SK-N-SH (cell line): ENCODE results near the gene LAMC2. TPM values are rescaled to one million over a fixed set of nuclear protein-coding genes. Genes with fewer than 3 reads are reported as not detected.

ENCODE experiments used
- CTCF ChIA-PET: fragments of 300-600, 350-600 bp; formaldehyde crosslinking; extraction: SDS; loops from one replicate; lab custom pipeline; 2021; lab: Yijun Ruan, JAX
- POLR2A ChIA-PET: fragments of 350-600 bp; sonication (Branson Sonifier 250); formaldehyde crosslinking; extraction: SDS; loops from one replicate; lab custom pipeline; 2020; ENCODE audit warnings: antibody characterized with exemption, inconsistent platforms; lab: Yijun Ruan, JAX
- DNase-seq: peaks from one replicate; pipeline ENCODE4 v3.0.0; 2012
- H2AFZ ChIP-seq: fragments of 200-600 bp; sonication (generic); 2 replicates; pipeline ENCODE4 v1.8.1; 2016; ENCODE audit warnings: antibody characterized with exemption, mild to moderate bottlenecking, low read depth
- H3F3A ChIP-seq: fragments of 200-600 bp; sonication (generic); replicated peaks from 2 replicates; pipeline ENCODE3; 2016; ENCODE audit warnings: antibody characterized with exemption, mild to moderate bottlenecking; ENCODE audit not compliant: insufficient read depth
- H3K27ac ChIP-seq, 2 experiments: fragments of 200-500 bp in 1 of 2; fragments of 200-600 bp in 1 of 2; sonication (Bioruptor generic) in 1 of 2; sonication (generic), shearing (Covaris generic) in 1 of 2; 2 replicates each; pipeline versions ENCODE4 v1.5.1 to v1.6.1; 2014 to 2016; ENCODE audit warnings: low read depth in 2 of 2, inconsistent platforms in 1 of 2, low read length in 1 of 2, mild to moderate bottlenecking in 1 of 2, mixed read lengths in 1 of 2
- H3K27me3 ChIP-seq: fragments of 200-600 bp; sonication (generic), shearing (Covaris generic); 2 replicates; pipeline ENCODE4 v1.6.1; 2016; ENCODE audit warnings: mixed run types; ENCODE audit not compliant: insufficient read depth
- H3K36me3 ChIP-seq, 2 experiments: fragments of 200-500 bp in 1 of 2; fragments of 200-600 bp in 1 of 2; sonication (Bioruptor generic) in 1 of 2; sonication (generic) in 1 of 2; replicated peaks in 1 of 2; 2 replicates each; pipeline versions ENCODE3 to v1.5.1; 2014 to 2016; ENCODE audit warnings: low read length in 1 of 2, mild to moderate bottlenecking in 1 of 2; ENCODE audit not compliant: insufficient read depth in 2 of 2, control insufficient read depth in 1 of 2
- H3K4me1 ChIP-seq, 2 experiments: fragments of 200-500 bp in 1 of 2; fragments of 200-600 bp in 1 of 2; sonication (Bioruptor generic) in 1 of 2; sonication (generic), shearing (Covaris generic) in 1 of 2; 2 replicates each; pipeline versions ENCODE4 v1.5.1 to v1.6.1; 2014 to 2016; ENCODE audit warnings: low read depth in 1 of 2, low read length in 1 of 2, mixed run types in 1 of 2; ENCODE audit not compliant: insufficient read depth in 2 of 2, control insufficient read depth in 1 of 2
- H3K4me2 ChIP-seq: fragments of 200-600 bp; sonication (generic), shearing (Covaris generic); 2 replicates; pipeline ENCODE4 v1.6.1; 2017; ENCODE audit warnings: mixed run types
- H3K4me3 ChIP-seq, 2 experiments: fragments of 200-500 bp in 1 of 2; fragments of 200-600 bp in 1 of 2; sonication (Bioruptor generic) in 1 of 2; sonication (generic), shearing (Covaris generic) in 1 of 2; 2 replicates each; pipeline versions ENCODE4 v1.5.1 to v1.8.1; 2014 to 2016; ENCODE audit warnings: low read depth in 2 of 2, inconsistent platforms in 1 of 2, low read length in 1 of 2, mild to moderate bottlenecking in 1 of 2, mixed read lengths in 1 of 2, moderate library complexity in 1 of 2
- H3K79me2 ChIP-seq: fragments of 200-600 bp; sonication (generic); 2 replicates; pipeline ENCODE4 v1.8.1; 2017; ENCODE audit warnings: mild to moderate bottlenecking; ENCODE audit not compliant: insufficient read depth
- H3K9ac ChIP-seq: fragments of 200-600 bp; sonication (generic); 2 replicates; pipeline ENCODE4 v1.6.1; 2017; ENCODE audit warnings: mixed run types
- H3K9me2 ChIP-seq: fragments of 200-600 bp; sonication (generic); 2 replicates; pipeline ENCODE4 v1.6.1; 2017; ENCODE audit warnings: mixed run types
- H3K9me3 ChIP-seq: fragments of 200-600 bp; sonication (generic); 2 replicates; pipeline ENCODE4 v1.6.1; 2017; ENCODE audit warnings: mixed run types, mild to moderate bottlenecking, moderate library complexity
- H4K20me1 ChIP-seq: fragments of 200-600 bp; sonication (generic); 2 replicates; pipeline ENCODE4 v1.6.1; 2017; ENCODE audit warnings: mild to moderate bottlenecking, mixed run types; ENCODE audit not compliant: insufficient read depth
- ELF1 ChIP-seq: IDR thresholded peaks from 2 replicates; pipeline ENCODE4 v1.4.0; 2012
- EP300 ChIP-seq, 2 experiments: IDR thresholded peaks; 2 replicates each; pipeline versions ENCODE4 v1.4.0 to v1.6.1; 2012; ENCODE audit warnings: borderline replicate concordance in 1 of 2, low read depth in 1 of 2, low read length in 1 of 2
- EZH2phosphoT487 ChIP-seq: fragments of 200-600 bp; sonication (generic); IDR thresholded peaks from 2 replicates; pipeline ENCODE4 v1.6.1; 2017; ENCODE audit warnings: low read depth, mixed run types, mild to moderate bottlenecking, antibody characterized with exemption, moderate library complexity, borderline replicate concordance
- FOXJ3 ChIP-seq: sonication (generic); formaldehyde crosslinking; IDR thresholded peaks from 2 replicates; pipeline ENCODE4 v1.5.1; 2020; ENCODE audit warnings: mild to moderate bottlenecking, missing genetic modification reagents
- GATA2 ChIP-seq: sonication (generic); formaldehyde crosslinking; IDR thresholded peaks from 2 replicates; pipeline ENCODE4 v1.5.0; 2020; ENCODE audit warnings: mild to moderate bottlenecking, missing genetic modification reagents
- RAD21 ChIP-seq: IDR thresholded peaks from 2 replicates; pipeline ENCODE4 v1.6.1; 2012; ENCODE audit warnings: mild to moderate bottlenecking, low read length
- RFX5 ChIP-seq: IDR thresholded peaks from 2 replicates; pipeline ENCODE4 v1.6.1; 2012; ENCODE audit warnings: mild to moderate bottlenecking, improper control_type of control experiment, low read length
- RXRA ChIP-seq: IDR thresholded peaks from 2 replicates; pipeline ENCODE4 v1.4.0; 2012; ENCODE audit warnings: low read depth, mild to moderate bottlenecking, borderline replicate concordance
- SIN3A ChIP-seq: IDR thresholded peaks from 2 replicates; pipeline ENCODE4 v1.6.1; 2012; ENCODE audit warnings: low read depth, mild to moderate bottlenecking, low read length, moderate library complexity, borderline replicate concordance
- SMC3 ChIP-seq: IDR thresholded peaks from 2 replicates; pipeline ENCODE4 v1.6.1; 2012; ENCODE audit warnings: low read depth, low read length, improper control_type of control experiment
- TAF1 ChIP-seq: IDR thresholded peaks from 2 replicates; pipeline ENCODE4 v1.6.1; 2012; ENCODE audit warnings: low read depth, mild to moderate bottlenecking, low read length, moderate library complexity, borderline replicate concordance
- TCF12 ChIP-seq: IDR thresholded peaks from 2 replicates; pipeline ENCODE4 v1.4.0; 2012
- TEAD4 ChIP-seq: IDR thresholded peaks from 2 replicates; pipeline ENCODE4 v1.4.0; 2012; ENCODE audit warnings: mild to moderate bottlenecking, borderline replicate concordance; ENCODE audit not compliant: insufficient read depth
- YY1 ChIP-seq: IDR thresholded peaks from 2 replicates; pipeline ENCODE4 v1.4.0; 2012; ENCODE audit warnings: low read depth, mild to moderate bottlenecking
- WGBS: methylation state at CpG from one replicate; pipeline ENCODE4 v1.1.6; 2017; ENCODE audit warnings: low lambda C conversion rate; 5-methylcytosine and 5-hydroxymethylcytosine counted together
- polyA plus RNA-seq, 3 experiments: library from polyadenylated mRNA; depleted of rRNA; stranded (reverse); fragments of >200 nt; gene quantifications; 2 replicates each; pipeline ENCODE4 v1.2.3, GENCODE V29; 2012
- TF ChIP-seq, protein P1 (sequence below): IDR thresholded peaks from 2 replicates; pipeline ENCODE4 v1.4.0; 2012; ENCODE audit warnings: low read depth
- TF ChIP-seq, protein P2 (sequence below): fragments of 150-350 bp; IDR thresholded peaks from 2 replicates; pipeline ENCODE4 v1.6.1; 2016; ENCODE audit warnings: mild to moderate bottlenecking, low read depth, low read length
- TF ChIP-seq, protein P3 (sequence below): fragments of 150-350 bp; IDR thresholded peaks from 2 replicates; pipeline ENCODE4 v1.6.1; 2017; ENCODE audit warnings: antibody characterized with exemption, low read length, low read depth, borderline replicate concordance
- TF ChIP-seq, protein P4 (sequence below): IDR thresholded peaks from 2 replicates; pipeline ENCODE4; 2012

The LAMC2 gene
- polyA plus RNA-seq, 1 of the 3 experiments (the other 2 are of a cell fraction): 0.15 TPM

DNA sequence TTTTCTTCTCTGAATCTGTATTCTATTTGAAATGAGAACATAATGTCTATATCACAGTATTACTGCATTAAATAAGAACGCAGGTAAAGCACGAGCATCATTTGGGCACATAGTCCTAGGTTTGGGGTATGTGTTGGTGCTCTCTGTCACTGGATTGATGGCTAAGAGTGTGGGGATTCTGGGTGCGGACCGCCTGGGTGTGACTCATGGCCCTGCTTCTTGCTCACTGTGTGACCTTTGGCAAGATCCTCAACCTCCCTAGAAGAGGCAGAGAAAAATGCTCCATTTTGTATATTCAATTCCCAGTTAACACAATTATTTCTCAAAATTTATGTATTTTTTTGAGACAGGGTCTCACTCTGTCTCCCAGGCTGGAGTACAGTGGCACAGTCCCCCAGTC is 99.7 kb downstream of the LAMC2 start:
- ChIA-PET CTCF (interaction anchor here (0.7 kb wide), 1 partner anchor 133 kb away, joined by 3 read pairs; no protein-coding TSS in a partner anchor), POLR2A (interaction anchor here (0.7 kb wide), 2 partner anchors 189 to 196 kb away, joined by 3 read pairs; no protein-coding TSS in a partner anchor)
- Histone ChIP-seq H2AFZ (no peak overlapping the region), H3K9me3 (no peaks in the 10 kb centered on the region), H3K79me2 (no peaks in the 10 kb centered on the region), H3K9me2 (no peaks in the 10 kb centered on the region), H3K36me3 (no peaks in the 10 kb centered on the region), H4K20me1 (no peaks in the 10 kb centered on the region), H3K4me1 (peaks cover 0 to 19% of the 10 kb centered on the region in 2 experiments; a peak in 1 of 4 replicates), H3K9ac (no peak overlapping the region), H3K27me3 (no peaks in the 10 kb centered on the region), H3K4me2 (no peak overlapping the region), H3F3A (no peaks in the 10 kb centered on the region), H3K27ac (no peak overlapping the region), H3K4me3 (no peak overlapping the region)
- TF ChIP-seq, protein P1, sequence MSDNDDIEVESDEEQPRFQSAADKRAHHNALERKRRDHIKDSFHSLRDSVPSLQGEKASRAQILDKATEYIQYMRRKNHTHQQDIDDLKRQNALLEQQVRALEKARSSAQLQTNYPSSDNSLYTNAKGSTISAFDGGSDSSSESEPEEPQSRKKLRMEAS: no peak
- TF ChIP-seq ELF1 (no peak), FOXJ3 (CRISPR knock-in tag) (no peak), YY1 (no peak), RFX5 (no peak), EP300 (IDR thresholded peaks at IDR 0.05; ENCODE audit: borderline replicate concordance in 1 of 2, low read depth in 1 of 2, low read length in 1 of 2) (no peak), RAD21 (no peak), TCF12 (no peak), RXRA (no peak), SMC3 (no peak), TAF1 (no peak), SIN3A (no peak), TEAD4 (no peak), EZH2phosphoT487 (no peak), GATA2 (no peak)
- TF ChIP-seq, protein P2, sequence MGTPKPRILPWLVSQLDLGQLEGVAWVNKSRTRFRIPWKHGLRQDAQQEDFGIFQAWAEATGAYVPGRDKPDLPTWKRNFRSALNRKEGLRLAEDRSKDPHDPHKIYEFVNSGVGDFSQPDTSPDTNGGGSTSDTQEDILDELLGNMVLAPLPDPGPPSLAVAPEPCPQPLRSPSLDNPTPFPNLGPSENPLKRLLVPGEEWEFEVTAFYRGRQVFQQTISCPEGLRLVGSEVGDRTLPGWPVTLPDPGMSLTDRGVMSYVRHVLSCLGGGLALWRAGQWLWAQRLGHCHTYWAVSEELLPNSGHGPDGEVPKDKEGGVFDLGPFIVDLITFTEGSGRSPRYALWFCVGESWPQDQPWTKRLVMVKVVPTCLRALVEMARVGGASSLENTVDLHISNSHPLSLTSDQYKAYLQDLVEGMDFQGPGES: no peak
- TF ChIP-seq, protein P3, sequence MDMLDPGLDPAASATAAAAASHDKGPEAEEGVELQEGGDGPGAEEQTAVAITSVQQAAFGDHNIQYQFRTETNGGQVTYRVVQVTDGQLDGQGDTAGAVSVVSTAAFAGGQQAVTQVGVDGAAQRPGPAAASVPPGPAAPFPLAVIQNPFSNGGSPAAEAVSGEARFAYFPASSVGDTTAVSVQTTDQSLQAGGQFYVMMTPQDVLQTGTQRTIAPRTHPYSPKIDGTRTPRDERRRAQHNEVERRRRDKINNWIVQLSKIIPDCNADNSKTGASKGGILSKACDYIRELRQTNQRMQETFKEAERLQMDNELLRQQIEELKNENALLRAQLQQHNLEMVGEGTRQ: no peak
- TF ChIP-seq, protein P4, sequence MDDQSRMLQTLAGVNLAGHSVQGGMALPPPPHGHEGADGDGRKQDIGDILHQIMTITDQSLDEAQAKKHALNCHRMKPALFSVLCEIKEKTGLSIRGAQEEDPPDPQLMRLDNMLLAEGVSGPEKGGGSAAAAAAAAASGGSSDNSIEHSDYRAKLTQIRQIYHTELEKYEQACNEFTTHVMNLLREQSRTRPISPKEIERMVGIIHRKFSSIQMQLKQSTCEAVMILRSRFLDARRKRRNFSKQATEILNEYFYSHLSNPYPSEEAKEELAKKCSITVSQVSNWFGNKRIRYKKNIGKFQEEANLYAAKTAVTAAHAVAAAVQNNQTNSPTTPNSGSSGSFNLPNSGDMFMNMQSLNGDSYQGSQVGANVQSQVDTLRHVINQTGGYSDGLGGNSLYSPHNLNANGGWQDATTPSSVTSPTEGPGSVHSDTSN: no peak
- 43% methylated on average over 4 of the region's 4 CpGs for WGBS
- no peak for DNase-seq
